OCI-LY1 (cell line): ENCODE measurements around the gene LRRN3.

Experiments
- EZH2 ChIP-seq: fragments of 200-600 bp; sonication (generic), shearing (Covaris generic); IDR thresholded peaks from 2 replicates; pipeline ENCODE4 v1.8.0; 2017; ENCODE audit warnings: borderline replicate concordance, mixed run types, mild to moderate bottlenecking, antibody characterized with exemption, low read length, moderate library complexity, mixed read lengths
- TF ChIP-seq, protein P1 (sequence below): fragments of 200-600 bp; sonication (generic), shearing (Covaris generic); IDR thresholded peaks from 2 replicates; pipeline ENCODE4 v1.5.1; 2017; ENCODE audit warnings: mild to moderate bottlenecking, antibody characterized with exemption, low read length, moderate library complexity, mixed read lengths

DNA sequence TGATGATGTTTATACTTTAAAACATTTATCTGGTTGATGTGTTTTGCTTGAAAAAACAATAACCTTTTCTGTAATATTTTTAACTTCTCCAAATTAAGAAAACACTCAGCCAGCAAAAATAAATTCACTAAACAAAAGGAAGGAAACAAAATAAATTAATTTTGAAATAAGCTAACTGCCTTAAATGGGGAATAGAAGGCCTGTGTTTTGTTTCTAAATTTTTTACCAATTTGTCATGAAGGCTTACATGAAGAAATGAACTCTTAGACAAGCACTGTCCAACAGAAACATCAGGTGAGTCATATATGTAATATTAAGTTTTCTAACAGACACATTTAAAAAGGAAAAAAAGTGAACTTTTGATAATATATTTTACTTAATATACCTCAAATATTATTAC is 68.5 kb downstream of the LRRN3 start:
- TF ChIP-seq, protein P1, sequence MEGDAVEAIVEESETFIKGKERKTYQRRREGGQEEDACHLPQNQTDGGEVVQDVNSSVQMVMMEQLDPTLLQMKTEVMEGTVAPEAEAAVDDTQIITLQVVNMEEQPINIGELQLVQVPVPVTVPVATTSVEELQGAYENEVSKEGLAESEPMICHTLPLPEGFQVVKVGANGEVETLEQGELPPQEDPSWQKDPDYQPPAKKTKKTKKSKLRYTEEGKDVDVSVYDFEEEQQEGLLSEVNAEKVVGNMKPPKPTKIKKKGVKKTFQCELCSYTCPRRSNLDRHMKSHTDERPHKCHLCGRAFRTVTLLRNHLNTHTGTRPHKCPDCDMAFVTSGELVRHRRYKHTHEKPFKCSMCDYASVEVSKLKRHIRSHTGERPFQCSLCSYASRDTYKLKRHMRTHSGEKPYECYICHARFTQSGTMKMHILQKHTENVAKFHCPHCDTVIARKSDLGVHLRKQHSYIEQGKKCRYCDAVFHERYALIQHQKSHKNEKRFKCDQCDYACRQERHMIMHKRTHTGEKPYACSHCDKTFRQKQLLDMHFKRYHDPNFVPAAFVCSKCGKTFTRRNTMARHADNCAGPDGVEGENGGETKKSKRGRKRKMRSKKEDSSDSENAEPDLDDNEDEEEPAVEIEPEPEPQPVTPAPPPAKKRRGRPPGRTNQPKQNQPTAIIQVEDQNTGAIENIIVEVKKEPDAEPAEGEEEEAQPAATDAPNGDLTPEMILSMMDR, result no peak
- TF ChIP-seq EZH2, result no peak
